HG03378 (cell line): ENCODE measurements around the gene ZHX3.
A peak's percentile ranks its signal among the peaks of the same experiment; 100 is the strongest.
"Not testable (repeated sequence)": the region's sequence is repeated elsewhere in the genome, so short reads cannot be mapped to it uniquely, and the experiment has no call there.

Experiments
- ATAC-seq: cut with Tn5 transposase; IDR thresholded peaks from one replicate; pipeline ENCODE4 v1.9.1; 2021; ENCODE audit warnings: mild to moderate bottlenecking, moderate library complexity; ENCODE audit not compliant: unreplicated experiment

ZHX3 gene

GRCh38 chr20:41334036-41334435, 16.5 kb upstream of the ZHX3 start:
- no peak for ATAC-seq

- ATAC-seq: no peak
Measured at GRCh38 chr20:41331731-41332130, 14.2 kb upstream of the ZHX3 start.

GRCh38 chr20:41330941-41331340, 13.4 kb upstream of the ZHX3 start:
- no peak for ATAC-seq

GRCh38 chr20:41330343-41330720, 12.8 kb upstream of the ZHX3 start:
- no peak for ATAC-seq

GRCh38 chr20:41329435-41330342, 12.2 kb upstream of the ZHX3 start:
- ATAC-seq: no peak

- no peak for ATAC-seq
Measured at GRCh38 chr20:41327178-41327577, 9.6 kb upstream of the ZHX3 start.

- no peak for ATAC-seq
Measured at GRCh38 chr20:41320976-41321375, 3.4 kb upstream of the ZHX3 start.

- no peak for ATAC-seq
Measured at GRCh38 chr20:41320441-41320840, 2.9 kb upstream of the ZHX3 start.

GRCh38 chr20:41318271-41318649, 729 bp upstream of the ZHX3 start:
- ATAC-seq: no peak

- ATAC-seq: peak; percentile 47
Measured at GRCh38 chr20:41316602-41317545, 657 bp downstream of the ZHX3 start.

GRCh38 chr20:41316051-41316450, 1.5 kb downstream of the ZHX3 start:
- no peak for ATAC-seq

GRCh38 chr20:41314386-41314785, 3.1 kb downstream of the ZHX3 start:
- no peak for ATAC-seq

GRCh38 chr20:41312009-41312408, 5.5 kb downstream of the ZHX3 start:
- ATAC-seq: not testable (repeated sequence)

GRCh38 chr20:41309817-41310216, 7.7 kb downstream of the ZHX3 start:
- no peak for ATAC-seq

GRCh38 chr20:41308726-41309413, 8.7 kb downstream of the ZHX3 start:
- no peak for ATAC-seq

- ATAC-seq: no peak
Measured at GRCh38 chr20:41308290-41308711, 9.2 kb downstream of the ZHX3 start.

- ATAC-seq: no peak
Measured at GRCh38 chr20:41307021-41307420, 10.5 kb downstream of the ZHX3 start.

- peak; percentile 82 for ATAC-seq
Measured at GRCh38 chr20:41306061-41306727, 11.3 kb downstream of the ZHX3 start.

GRCh38 chr20:41304424-41305079, 13.0 kb downstream of the ZHX3 start:
- no peak for ATAC-seq

GRCh38 chr20:41304002-41304401, 13.5 kb downstream of the ZHX3 start:
- ATAC-seq: no peak
